Heart right ventricle (tissue), 16 donors: ENCODE measurements around the gene ARHGAP22. TPM values are rescaled to one million over a fixed set of nuclear protein-coding genes. Genes with fewer than 3 reads are reported as not detected.

Experiments
- ATAC-seq, 8 donors: fragments of 200-7000 bp; cut with Tn5 transposase; one replicate each; pipeline ENCODE4 v1.9.1; 2020; ENCODE audit warnings: mild to moderate bottlenecking in 8 of 8, moderate library complexity in 8 of 8, moderate number of reproducible peaks in 1 of 8
- DNase-seq, 2 donors: peaks; one replicate each; pipeline ENCODE4 v3.0.0-alpha.2; 2020
- H3K27ac ChIP-seq, 10 donors: fragments of 200-600 bp; sonication (generic) in 2 of 10; one replicate each; pipeline versions ENCODE4 v1.5.0 to v1.8.0; 2020 to 2022; ENCODE audit warnings: mild to moderate bottlenecking in 3 of 10
- H3K27me3 ChIP-seq, 7 donors: fragments of 200-600 bp; one replicate each; pipeline ENCODE4 v1.8.0; 2021 to 2022; ENCODE audit warnings: mild to moderate bottlenecking in 2 of 7
- H3K36me3 ChIP-seq, 9 donors: fragments of 200-600 bp; sonication (generic) in 1 of 9; one replicate each; pipeline versions ENCODE4 v1.5.0 to v1.8.0; 2020 to 2022; ENCODE audit warnings: mild to moderate bottlenecking in 2 of 9
- H3K4me1 ChIP-seq, 9 donors: fragments of 200-600 bp; sonication (generic) in 1 of 9; one replicate each; pipeline versions ENCODE4 v1.5.0 to v1.8.0; 2020 to 2022; ENCODE audit warnings: mild to moderate bottlenecking in 4 of 9
- H3K4me3 ChIP-seq, 10 donors: fragments of 200-600 bp; sonication (generic) in 2 of 10; one replicate each; pipeline versions ENCODE4 v1.5.0 to v1.8.0; 2020 to 2022; ENCODE audit warnings: mild to moderate bottlenecking in 7 of 10, moderate library complexity in 2 of 10
- H3K9me3 ChIP-seq, 11 donors: fragments of 200-600 bp in 10 of 11; sonication (generic) in 2 of 11; one replicate each; pipeline versions ENCODE4 v1.5.0 to v1.8.0; 2013 to 2022; ENCODE audit warnings: mild to moderate bottlenecking in 2 of 11, control low read depth in 1 of 11, moderate library complexity in 1 of 11
- CTCF ChIP-seq, 9 donors: fragments of 200-600 bp; sonication (generic) in 2 of 9; IDR thresholded peaks; one replicate each; pipeline versions ENCODE4 v1.5.0 to v1.8.0; 2021 to 2022; ENCODE audit warnings: antibody characterized with exemption in 9 of 9, mild to moderate bottlenecking in 5 of 9, moderate library complexity in 1 of 9
- WGBS, 2 donors: extraction: QIAGEN DNeasy Blood & Tissue Kit; methylation state at CpG; one replicate each; pipeline ENCODE4 v1.1.7; 2013; ENCODE audit warnings: inconsistent platforms in 1 of 2; 5-methylcytosine and 5-hydroxymethylcytosine counted together
- intact Hi-C, 10 donors: fragments of 100-400 bp; cut with DNase I; formaldehyde crosslinking; loops; one replicate each; pipeline versions ENCODE4 v1.11.1 to v1.14.2; 2022
- polyA plus RNA-seq, 2 donors: library from polyadenylated mRNA; stranded (reverse); fragments of 200-250 nt; gene quantifications; one replicate each; pipeline ENCODE4 v1.2.3, GENCODE V29; 2013
- total RNA-seq, 10 donors: library from RNA; stranded (reverse); fragmentation: NEBNext Ultra II Directional in 3 of 10; extraction: Animal tissue kit (Norgen Biotek cat#: 25700) in 3 of 10; gene quantifications; one replicate each; pipeline versions ENCODE4 v1.2.1 to v1.2.4, GENCODE V29; 2021 to 2023
- donor health status: Arrhythmogenic right ventricular cardiomyopathy.
- donor health status: ischemic (EF 13 %, LVEDD 7.1; RV severe dilation, severe dysfunction).
- donor health status: healthy with polysubstance abuse.
- donor health status: DM: no; HTN: yes; CAD: no.
- donor health status: DM: no; HTN: no; CAD: no.
- donor health status: ischemic (EF 25% LVEDD 6.9; RV normal size, moderate dysfunction).
- donor health status: ischemic (EF 25% LVEDD 5.7; RV mildly dilated, moderate dysfunction).
- donor health status: healthy.
- donor health status: DM: yes; HTN: yes; CAD: no.
- donor health status: Ischemic cardiomyopathy.
- donor health status: ischemic (EF 35%, LVEDD 5.7; RV mildly dilated, moderate dysfunction).
- donor health status: nonischemic (EF 11% LVEDD 7.7; RV severe dilation, severe dysfunction).
- donor health status: DM: yes; HTN: yes; CAD: no.
- donor health status: PGD.
- donor health status: ischemic (EF 29% LVEDD 5.4; RV normal size, mild dysfunction).
- donor health status: nonischemic (EF 23%, LVEDD 6.1; RV moderate dilation, normal function).

ARHGAP22 gene
- total and polyA plus RNA-seq, 12 donors, result 1.5 to 9.3 (median 2.8) TPM

- H3K4me3 ChIP-seq, result no peak overlapping the region
- DNase-seq (no peak), ATAC-seq (no peak)
- H3K36me3 ChIP-seq, result no peaks in the 10 kb centered on the region
- WGBS, 2 donors, result 65 to 66% methylated on average over 9 of the region's 9 CpGs
- H3K27me3 ChIP-seq, result no peaks in the 10 kb centered on the region
- no peak overlapping the region for H3K27ac ChIP-seq
- TF ChIP-seq CTCF (IDR thresholded peaks at IDR 0.05), result no peak
- H3K9me3 ChIP-seq, result no peaks in the 10 kb centered on the region
- no peaks in the 10 kb centered on the region for H3K4me1 ChIP-seq
- intact Hi-C loops, result no loop called here
Observed at GRCh38 chr10:48564466-48565160, 40.3 kb downstream of the ARHGAP22 start.

- Histone ChIP-seq H3K4me3 (no peak overlapping the region), H3K36me3 (peaks cover 0 to 3% (median 0%) of the 10 kb centered on the region in 9 donors), H3K9me3 (no peaks in the 10 kb centered on the region), H3K27ac (no peak overlapping the region), H3K4me1 (peaks cover 0 to 19% (median 0%) of the 10 kb centered on the region in 9 donors), H3K27me3 (no peaks in the 10 kb centered on the region)
- WGBS, 2 donors, result 71 to 75% methylated on average over 5 of the region's 5 CpGs
- ATAC-seq (no peak), DNase-seq (no peak)
- no peak for TF ChIP-seq CTCF (IDR thresholded peaks at IDR 0.05)
- intact Hi-C loops, result loop anchor here in 3 of 10 donors (5.0 to 10.0 kb wide), 3 partner anchors 45 to 607 kb away; partner anchors contain the start of gene ARHGAP22 (in 2 of the 3)
Observed at GRCh38 chr10:48557511-48558123, 47.3 kb downstream of the ARHGAP22 start.

GRCh38 chr10:48556713-48557112 lies 48.2 kb downstream of the ARHGAP22 start:
- H3K4me3 ChIP-seq, result no peak overlapping the region
- ATAC-seq (no peak), DNase-seq (no peak)
- peaks cover 0 to 27% (median 8%) of the 10 kb centered on the region in 9 donors for H3K4me1 ChIP-seq
- 90 to 93% methylated on average over 6 of the region's 6 CpGs for WGBS, 2 donors
- H3K27me3 ChIP-seq, result no peaks in the 10 kb centered on the region
- TF ChIP-seq CTCF (IDR thresholded peaks at IDR 0.05), result no peak
- intact Hi-C loops, result loop anchor here in 3 of 10 donors (5.0 to 10.0 kb wide), 3 partner anchors 46 to 608 kb away; partner anchors contain the start of gene ARHGAP22 (in 2 of the 3)
- H3K27ac ChIP-seq, result no peak overlapping the region
- peaks cover 0 to 3% (median 0%) of the 10 kb centered on the region in 9 donors for H3K36me3 ChIP-seq
- H3K9me3 ChIP-seq, result no peaks in the 10 kb centered on the region

- TF ChIP-seq CTCF (IDR thresholded peaks at IDR 0.05), result no peak
- no peaks in the 10 kb centered on the region for H3K9me3 ChIP-seq
- peaks cover 0 to 29% (median 9%) of the 10 kb centered on the region in 9 donors for H3K4me1 ChIP-seq
- ATAC-seq (no peak), DNase-seq (no peak)
- no peaks in the 10 kb centered on the region for H3K27me3 ChIP-seq
- 89 to 95% methylated on average over 5 of the region's 5 CpGs for WGBS, 2 donors
- peaks cover 0 to 3% (median 0%) of the 10 kb centered on the region in 9 donors for H3K36me3 ChIP-seq
- H3K27ac ChIP-seq, result no peak overlapping the region
- intact Hi-C loops, result loop anchor here in 3 of 10 donors (5.0 to 10.0 kb wide), 3 partner anchors 46 to 609 kb away; partner anchors contain the start of gene ARHGAP22 (in 2 of the 3)
- no peak overlapping the region for H3K4me3 ChIP-seq
Observed at GRCh38 chr10:48556065-48556464, 48.8 kb downstream of the ARHGAP22 start.
